Fibroblast of skin of right biceps (primary cell): ENCODE data around the gene TMEM266.

ENCODE experiments used
- DNase-seq: peaks from one replicate; pipeline ENCODE4 v3.0.0-alpha.2; 2013

Gene TMEM266

DNA sequence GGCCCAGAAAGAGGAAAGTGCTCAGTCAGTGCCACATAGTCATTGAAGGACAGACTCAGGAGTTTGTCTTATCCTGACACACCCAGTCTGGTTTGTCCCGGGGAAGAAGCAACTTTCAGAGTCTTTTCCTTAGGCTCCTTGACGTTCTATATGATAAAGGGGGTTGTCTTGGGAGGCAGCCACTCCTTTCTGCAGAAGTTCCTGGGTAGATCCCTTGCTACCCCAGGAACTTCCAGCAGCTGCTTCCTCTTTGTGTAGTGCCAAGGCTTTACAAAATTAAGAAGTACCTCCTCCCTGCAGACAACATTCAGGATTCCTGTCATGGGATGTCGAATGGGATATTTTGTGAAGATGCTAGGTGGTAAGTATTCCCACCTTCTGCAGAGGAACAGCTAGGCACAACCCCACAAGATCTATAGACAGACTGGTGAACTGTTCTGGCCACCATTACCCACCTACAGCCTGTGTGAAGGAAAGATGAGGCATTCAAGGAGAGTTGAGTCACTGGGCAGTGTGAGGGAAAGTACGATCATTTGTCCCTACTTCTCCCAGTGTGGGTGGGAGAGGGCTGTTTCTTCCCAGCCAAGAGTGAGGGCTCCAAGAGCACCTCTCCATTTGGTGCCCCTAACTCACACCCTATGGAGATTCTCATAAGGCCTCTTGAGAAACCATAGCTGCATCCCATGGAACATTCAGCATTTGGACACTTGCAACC is 11.3 kb downstream of the TMEM266 start:
- DNase-seq, result no peak

GRCh38 chr15:76071806-76072205 is 12.0 kb downstream of the TMEM266 start:
- no peak for DNase-seq

DNA sequence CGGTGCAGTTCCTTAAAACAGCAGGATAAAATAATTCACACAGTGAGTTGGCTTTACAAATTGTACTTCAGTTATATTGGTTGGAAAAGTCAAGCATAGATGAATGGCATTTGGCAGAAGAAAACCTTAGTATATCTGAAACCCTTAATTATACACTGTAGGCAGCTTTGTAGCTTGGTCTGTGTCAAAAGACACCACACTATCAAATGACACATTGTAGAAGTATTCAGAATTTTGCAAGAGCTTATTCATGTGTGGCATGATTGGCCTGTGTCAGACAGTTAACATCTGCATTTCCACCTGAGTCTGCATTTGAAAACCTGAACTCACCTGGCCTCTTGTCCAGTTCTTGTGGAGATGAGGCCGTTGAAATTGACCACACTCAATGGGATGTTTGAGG is 13.8 kb downstream of the TMEM266 start:
- DNase-seq, result no peak

DNA sequence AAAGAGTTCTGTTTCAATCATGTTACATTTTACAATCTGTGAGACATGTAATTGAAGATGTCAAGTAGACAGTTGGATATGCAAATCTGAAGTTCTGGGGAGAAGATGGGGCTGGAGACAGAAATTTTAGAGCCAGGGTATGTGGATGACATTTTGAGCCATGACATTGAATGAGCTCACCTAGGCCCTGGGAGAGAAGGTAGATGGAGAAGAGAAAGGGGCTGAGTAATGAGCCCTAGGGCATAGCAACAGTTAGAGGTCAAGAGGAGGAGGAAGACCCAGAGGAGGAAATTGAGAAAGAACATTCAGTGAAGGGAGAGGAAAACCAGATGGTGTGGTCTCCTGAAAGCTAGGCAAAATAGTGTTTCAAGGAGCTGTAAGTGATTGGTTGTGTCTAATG is 15.3 kb downstream of the TMEM266 start:
- no peak for DNase-seq

- no peak for DNase-seq
Observed at GRCh38 chr15:76078285-76078877, 18.6 kb downstream of the TMEM266 start.

DNA sequence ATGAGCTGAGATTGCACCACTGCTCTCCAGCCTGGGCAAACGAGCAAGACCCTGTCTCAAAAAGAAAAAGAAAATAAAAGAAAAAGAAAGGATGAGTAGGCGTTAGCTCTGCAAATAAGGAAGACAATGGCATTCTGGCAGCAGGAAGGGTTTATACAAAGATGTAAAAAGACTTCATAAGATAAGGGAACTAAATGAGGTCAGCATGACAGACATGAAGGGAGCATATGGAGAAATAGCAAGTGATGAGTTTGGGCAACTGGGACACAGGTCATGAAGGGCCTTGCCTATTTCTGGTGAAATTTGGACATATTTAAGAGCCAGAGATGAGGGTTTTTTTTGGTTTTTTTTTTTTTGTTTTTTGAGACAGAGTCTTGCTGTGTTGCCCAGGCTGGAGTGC is 24.5 kb downstream of the TMEM266 start:
- no peak for DNase-seq

DNA sequence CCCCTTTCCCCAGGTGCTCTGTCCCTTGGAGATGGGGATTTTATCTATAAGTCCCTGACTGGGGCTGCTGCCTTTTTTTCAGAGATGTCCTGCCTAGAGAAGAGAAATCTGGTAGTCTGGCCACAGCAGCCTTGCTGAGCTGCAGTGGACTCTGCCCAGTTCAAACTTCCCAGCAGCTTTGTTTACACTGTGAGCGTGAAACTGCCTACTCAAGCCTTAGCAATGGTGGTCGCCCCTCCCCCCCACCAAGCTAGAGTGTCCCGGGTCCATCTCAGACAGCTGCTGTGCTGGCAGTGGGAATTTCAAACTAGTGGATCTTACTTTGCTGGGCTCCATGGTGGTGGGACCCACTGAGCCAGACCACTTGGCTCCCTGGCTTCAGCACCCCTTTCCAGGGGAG is 38.9 kb downstream of the TMEM266 start:
- DNase-seq, result no peak

DNA sequence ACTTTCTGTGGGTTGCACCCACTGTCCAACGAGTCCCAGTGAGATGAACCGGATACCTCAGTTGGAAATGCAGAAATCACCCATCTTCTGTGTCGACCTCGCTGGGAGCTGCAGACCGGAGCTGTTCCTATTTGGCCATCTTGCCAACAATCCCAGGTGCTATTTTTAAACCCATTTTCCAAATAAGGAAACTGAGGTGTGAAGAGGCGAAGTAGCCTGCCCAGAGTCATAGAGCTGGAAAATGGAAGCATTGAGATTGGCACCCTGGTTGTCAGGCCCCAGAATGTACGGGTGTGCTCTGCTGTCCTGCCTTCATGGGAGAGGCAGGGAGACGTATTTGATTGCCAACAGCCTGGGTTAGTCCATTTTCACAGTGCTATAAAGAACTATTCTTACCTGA is 39.6 kb downstream of the TMEM266 start:
- DNase-seq, result no peak

- no peak for DNase-seq
Observed at GRCh38 chr15:76100361-76100760, 40.6 kb downstream of the TMEM266 start.

- no peak for DNase-seq
Observed at GRCh38 chr15:76101655-76102054, 41.9 kb downstream of the TMEM266 start.

DNA sequence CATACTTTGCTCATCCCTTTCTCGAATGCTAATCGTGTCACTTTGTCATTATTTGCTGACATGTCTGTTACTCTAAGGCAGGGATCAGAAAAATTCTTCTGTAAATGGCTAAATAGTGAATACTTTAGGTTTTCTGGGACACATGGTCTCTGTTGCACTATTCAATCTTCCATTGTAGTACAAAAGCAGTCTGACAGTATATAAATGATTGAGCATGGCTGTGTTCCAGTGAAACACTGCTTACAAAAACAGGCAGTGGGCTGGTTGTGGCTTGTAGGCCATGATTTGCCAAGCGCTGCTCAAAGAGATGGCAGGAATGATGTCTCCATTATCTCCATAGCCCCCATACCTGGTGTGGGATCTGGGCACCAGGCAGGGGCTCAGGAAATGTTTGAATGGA is 45.6 kb downstream of the TMEM266 start:
- no peak for DNase-seq

DNA sequence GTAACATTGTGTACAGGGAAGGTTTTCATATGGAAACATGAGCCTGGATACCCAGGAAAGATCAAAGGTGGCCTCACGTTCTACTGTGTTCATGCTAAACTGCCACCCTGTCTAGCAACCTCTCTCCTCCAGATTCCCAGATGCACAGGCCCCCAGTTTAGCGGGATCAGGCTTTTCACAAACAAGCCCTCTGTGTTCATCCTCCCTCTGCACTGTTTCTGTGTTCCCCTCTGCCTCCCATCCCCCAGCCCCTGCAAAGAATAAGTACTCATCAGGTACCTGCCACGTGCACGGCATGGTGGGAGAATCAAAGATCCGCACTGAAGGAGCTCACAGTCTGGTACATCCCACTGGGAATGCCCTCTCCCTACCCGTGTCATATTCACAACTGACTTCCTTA is 46.1 kb downstream of the TMEM266 start:
- DNase-seq, result no peak

- DNase-seq, result peak; percentile 8
Observed at GRCh38 chr15:76107169-76107568, 47.4 kb downstream of the TMEM266 start.

DNA sequence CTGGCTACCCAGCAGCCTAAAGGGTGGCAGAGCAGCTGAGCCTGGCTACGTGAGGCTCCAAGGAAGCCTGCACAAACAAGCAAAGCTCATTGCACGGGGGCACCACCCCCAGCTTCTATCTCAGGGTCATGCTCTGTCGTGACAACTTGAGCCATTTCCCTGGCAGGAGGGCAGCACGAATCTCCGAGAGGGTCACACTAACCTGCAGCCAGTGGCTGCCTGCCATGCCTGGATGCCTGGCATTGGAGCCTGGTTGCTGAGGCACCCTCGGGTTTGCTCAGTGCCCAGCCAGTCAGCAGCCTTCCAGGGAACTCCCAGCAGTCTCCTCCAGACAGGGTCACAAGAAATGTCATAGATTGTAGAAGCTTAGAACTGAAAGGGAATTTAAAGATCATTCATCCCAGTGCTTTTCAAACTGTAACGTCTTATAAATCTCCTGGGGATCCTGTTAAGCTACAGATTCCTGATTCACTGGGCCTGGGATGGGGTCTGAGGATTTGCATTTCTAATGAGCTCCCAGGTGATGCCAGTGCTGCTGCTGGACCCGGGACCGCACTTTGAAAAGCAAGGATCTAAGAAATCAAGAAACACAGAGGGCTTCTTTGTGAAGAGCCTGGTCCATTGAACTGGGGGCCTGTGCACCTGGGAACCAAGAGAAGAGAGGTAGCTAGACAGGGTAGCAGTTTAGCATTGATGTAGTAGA is 48.4 kb downstream of the TMEM266 start:
- DNase-seq, result no peak

- DNase-seq, result no peak
Observed at GRCh38 chr15:76109046-76109445, 49.3 kb downstream of the TMEM266 start.

GRCh38 chr15:76114561-76114960 is 54.8 kb downstream of the TMEM266 start:
- no peak for DNase-seq

GRCh38 chr15:76116138-76116885 is 56.5 kb downstream of the TMEM266 start:
- DNase-seq, result no peak

- DNase-seq, result no peak
Observed at GRCh38 chr15:76117181-76117580, 57.4 kb downstream of the TMEM266 start.

DNA sequence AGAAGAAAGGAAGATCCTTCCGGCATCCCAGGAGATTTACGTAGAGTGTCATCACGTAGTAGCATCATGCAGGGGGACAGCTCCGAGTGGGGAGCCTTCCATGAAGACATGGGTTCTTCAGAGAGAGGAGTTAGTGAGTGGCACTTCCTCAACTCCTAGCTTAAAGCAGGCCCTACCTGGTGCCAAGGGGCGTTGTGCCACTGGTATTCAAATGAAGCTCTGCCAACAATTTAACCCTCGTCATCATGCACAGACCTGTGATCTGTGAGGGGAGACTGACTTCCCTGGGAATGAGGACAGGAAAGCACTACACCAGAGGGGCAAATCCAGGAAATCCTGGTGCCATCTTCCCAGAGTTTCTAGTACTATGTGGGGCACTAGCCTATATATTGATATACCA is 59.0 kb downstream of the TMEM266 start:
- no peak for DNase-seq

DNA sequence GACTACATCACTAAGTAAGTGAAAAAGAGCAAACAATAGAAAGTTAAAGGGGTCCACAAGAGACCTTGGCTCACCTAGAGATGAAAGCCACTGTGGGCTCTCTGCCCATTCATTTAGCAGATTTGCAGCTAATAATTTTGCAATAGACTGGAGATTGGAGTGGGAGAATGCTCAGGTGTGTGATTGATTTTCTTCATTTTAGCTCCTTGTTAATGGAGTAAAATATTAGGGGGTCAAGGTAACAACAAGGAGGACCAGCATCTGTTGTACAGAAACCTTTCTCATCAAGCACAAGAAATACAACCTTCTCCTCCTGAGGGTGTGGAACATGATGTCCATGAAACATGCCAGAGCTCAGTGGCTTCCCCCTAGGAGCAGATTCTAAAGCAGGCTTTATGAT is 63.2 kb downstream of the TMEM266 start:
- no peak for DNase-seq

DNA sequence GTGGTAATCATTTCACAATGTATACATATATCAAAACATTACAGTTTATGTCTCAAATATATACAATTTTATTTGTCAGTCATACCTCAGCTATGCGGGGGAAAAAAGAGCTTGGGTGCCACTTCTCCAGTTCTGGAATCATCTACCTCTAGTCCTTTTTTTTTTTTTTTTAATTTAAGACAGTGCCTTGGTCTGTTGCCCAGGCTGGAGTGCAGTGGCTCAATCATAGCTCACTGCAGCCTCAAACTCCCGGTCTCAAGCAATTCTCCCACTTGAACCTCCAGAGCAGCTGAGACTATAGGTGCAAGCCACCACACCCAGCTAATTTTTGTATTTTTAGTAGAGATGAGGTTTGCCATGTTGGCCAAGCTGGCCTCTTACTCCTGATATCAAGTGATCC is 67.4 kb downstream of the TMEM266 start:
- no peak for DNase-seq

DNA sequence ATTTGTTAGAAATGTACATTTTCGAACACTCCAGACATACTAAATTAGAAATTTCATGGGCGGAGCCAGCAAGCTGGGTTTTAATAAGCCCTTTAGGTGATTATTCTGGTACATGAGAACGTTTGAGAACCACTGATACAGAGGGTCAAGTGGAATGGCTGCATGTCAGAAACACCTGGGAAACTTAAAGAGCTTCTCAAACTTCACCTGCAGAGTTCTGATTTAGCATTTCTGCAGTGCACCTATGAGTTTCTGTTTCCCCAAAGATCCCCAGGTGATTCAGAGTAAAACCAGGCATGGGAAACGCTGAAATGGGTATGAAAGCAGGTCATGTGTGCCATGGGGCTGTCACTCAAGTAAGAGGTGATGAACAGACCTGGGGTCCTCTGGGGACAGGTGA is 68.1 kb downstream of the TMEM266 start:
- DNase-seq, result no peak

GRCh38 chr15:76134537-76134936 is 74.8 kb downstream of the TMEM266 start:
- no peak for DNase-seq

DNA sequence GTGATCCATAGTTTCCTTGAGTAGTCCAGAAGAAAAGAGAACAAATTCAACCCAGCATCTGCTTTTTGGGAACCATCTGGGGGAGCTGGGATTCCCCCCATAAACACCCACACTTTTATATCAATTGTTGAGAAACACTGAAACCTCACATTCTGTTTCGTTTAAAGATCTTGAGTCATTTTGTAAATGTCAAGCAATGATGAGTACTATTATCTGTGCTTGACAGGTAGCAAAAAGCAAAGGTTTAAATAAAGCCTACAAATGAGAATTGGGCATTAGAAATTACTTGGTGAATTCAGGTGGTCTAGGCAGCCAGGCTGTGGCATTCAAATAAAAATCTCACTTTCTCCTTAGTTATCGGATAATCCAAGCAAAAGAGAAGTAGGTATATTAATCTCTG is 75.7 kb downstream of the TMEM266 start:
- DNase-seq, result no peak
